Keratinocyte (primary cell): ENCODE data around the gene GCHFR. TPM values are rescaled to one million over a fixed set of nuclear protein-coding genes. Genes with fewer than 3 reads are reported as not detected.

Experiments used
- DNase-seq: peaks from one replicate; pipeline ENCODE4 v3.0.0-alpha.2; 2011; ENCODE audit warnings: low read depth, missing footprints, low spot score
- FAIRE-seq: peaks from 2 replicates; lab custom pipeline; 2011; peaks lifted over from hg19 to GRCh38; lab: Jason Lieb, UNC
- H2AFZ ChIP-seq: 2 replicates; pipeline ENCODE4 v1.6.0; 2012; ENCODE audit warnings: low read length, control low read depth, inconsistent platforms; ENCODE audit not compliant: control insufficient read depth
- H3K27ac ChIP-seq: 2 replicates; pipeline ENCODE4 v1.5.1; 2011; ENCODE audit warnings: low read length; ENCODE audit not compliant: control insufficient read depth, insufficient read depth
- H3K27me3 ChIP-seq: 3 replicates; pipeline ENCODE4 v1.6.0; 2011; ENCODE audit warnings: low read length; ENCODE audit not compliant: control insufficient read depth, insufficient read depth; ENCODE audit errors: extremely low read depth
- H3K36me3 ChIP-seq, 2 experiments: 2 replicates in 1 of 2; 3 replicates in 1 of 2; pipeline ENCODE4 v1.5.1; 2011; ENCODE audit warnings: low read length in 2 of 2, mild to moderate bottlenecking in 1 of 2; ENCODE audit not compliant: control insufficient read depth in 2 of 2, insufficient read depth in 2 of 2; ENCODE audit errors: extremely low read depth in 1 of 2
- H3K4me1 ChIP-seq: 3 replicates; pipeline ENCODE4 v1.5.1; 2011; ENCODE audit warnings: low read length; ENCODE audit not compliant: control insufficient read depth, insufficient read depth; ENCODE audit errors: extremely low read depth
- H3K4me2 ChIP-seq: 3 replicates; pipeline ENCODE4 v1.6.0; 2011; ENCODE audit warnings: low read depth, low read length; ENCODE audit not compliant: control insufficient read depth, insufficient read depth; ENCODE audit errors: extremely low read depth
- H3K4me3 ChIP-seq, 3 experiments: fragments of 200-600 bp in 1 of 3; sonication (generic) in 1 of 3; 2 replicates in 2 of 3; 3 replicates in 1 of 3; pipeline ENCODE4 v1.5.1; 2011 to 2016; ENCODE audit warnings: low read length in 3 of 3, mild to moderate bottlenecking in 3 of 3, control low read depth in 2 of 3, inconsistent platforms in 1 of 3, low read depth in 1 of 3, mixed read lengths in 1 of 3, mixed run types in 1 of 3, moderate library complexity in 1 of 3; ENCODE audit not compliant: control insufficient read depth in 2 of 3, insufficient read depth in 2 of 3; ENCODE audit errors: extremely low read depth in 1 of 3
- H3K79me2 ChIP-seq: 2 replicates; pipeline ENCODE4 v1.6.0; 2012; ENCODE audit warnings: low read length; ENCODE audit not compliant: control insufficient read depth, insufficient read depth
- H3K9ac ChIP-seq: 3 replicates; pipeline ENCODE4 v1.6.0; 2011; ENCODE audit warnings: low read length; ENCODE audit not compliant: control insufficient read depth, insufficient read depth; ENCODE audit errors: extremely low read depth
- H3K9me1 ChIP-seq: 3 replicates; pipeline ENCODE4 v1.6.0; 2011; ENCODE audit warnings: low read length; ENCODE audit not compliant: control insufficient read depth, insufficient read depth; ENCODE audit errors: extremely low read depth
- H3K9me3 ChIP-seq: 2 replicates; pipeline ENCODE4 v1.5.1; 2012; ENCODE audit warnings: low read depth, low read length; ENCODE audit not compliant: control insufficient read depth
- H4K20me1 ChIP-seq: 3 replicates; pipeline ENCODE4 v1.6.0; 2011; ENCODE audit warnings: low read length; ENCODE audit not compliant: control insufficient read depth, insufficient read depth; ENCODE audit errors: extremely low read depth
- EZH2 ChIP-seq: IDR thresholded peaks from one replicate; pipeline ENCODE4 v1.6.1; 2012; ENCODE audit warnings: inconsistent platforms, mild to moderate bottlenecking, low read length, moderate library complexity
- dilution Hi-C: fragments of 300-500 bp; cut with MboI; formaldehyde crosslinking; loops from one replicate; pipeline ENCODE4 v1.7.0; 2020; ENCODE audit warnings: low sequenced_read_pairs; ENCODE audit not compliant: extremely low pct_ligation_motif_present
- polyA plus RNA-seq, 5 experiments: library from polyadenylated mRNA; depleted of rRNA in 3 of 5; stranded (reverse) in 3 of 5; stranded (forward) in 1 of 5; unstranded in 1 of 5; fragments of >200 nt; gene quantifications; 1 replicate in 1 of 5; 2 replicates in 3 of 5; 3 replicates in 1 of 5; pipeline versions ENCODE4 v1.2.1 to v1.2.3, GENCODE V29; 2011 to 2012; ENCODE audit warnings: missing spikeins in 2 of 5, low read depth in 1 of 5, low replicate concordance in 1 of 5
- TF ChIP-seq, protein P1 (sequence below), 3 experiments: IDR thresholded peaks in 1 of 3; conservative IDR thresholded peaks in 1 of 3; optimal IDR thresholded peaks in 1 of 3; 2 replicates in 2 of 3; 3 replicates in 1 of 3; pipeline versions ENCODE3 to v1.5.1; 2011; ENCODE audit warnings: low read length in 3 of 3, mild to moderate bottlenecking in 3 of 3, moderate library complexity in 2 of 3, control low read depth in 1 of 3, inconsistent platforms in 1 of 3; ENCODE audit not compliant: insufficient read depth in 2 of 3; ENCODE audit errors: extremely low read depth in 1 of 3

Gene GCHFR
- polyA plus RNA-seq, 1 donor (not counting 4 experiments of a cell fraction or from before 2014, with no cell fraction given) = 2.7 TPM

- dilution Hi-C loops = loop anchor here (10.0 kb wide), 1 partner anchor 95 kb away; no protein-coding TSS in a partner anchor
- Histone ChIP-seq H3K27me3 (no peaks in the 10 kb centered on the region), H3K4me2 (no peak overlapping the region), H2AFZ (no peak overlapping the region), H4K20me1 (no peaks in the 10 kb centered on the region), H3K9me1 (peaks cover 2% of the 10 kb centered on the region), H3K27ac (no peak overlapping the region), H3K4me1 (peaks cover 63% of the 10 kb centered on the region), H3K9ac (no peak overlapping the region), H3K36me3 (peaks cover 2 to 3% of the 10 kb centered on the region in 2 experiments), H3K9me3 (no peaks in the 10 kb centered on the region), H3K4me3 (no peak overlapping the region), H3K79me2 (peaks cover 19% of the 10 kb centered on the region)
- FAIRE-seq = no peak
- TF ChIP-seq, protein P1, sequence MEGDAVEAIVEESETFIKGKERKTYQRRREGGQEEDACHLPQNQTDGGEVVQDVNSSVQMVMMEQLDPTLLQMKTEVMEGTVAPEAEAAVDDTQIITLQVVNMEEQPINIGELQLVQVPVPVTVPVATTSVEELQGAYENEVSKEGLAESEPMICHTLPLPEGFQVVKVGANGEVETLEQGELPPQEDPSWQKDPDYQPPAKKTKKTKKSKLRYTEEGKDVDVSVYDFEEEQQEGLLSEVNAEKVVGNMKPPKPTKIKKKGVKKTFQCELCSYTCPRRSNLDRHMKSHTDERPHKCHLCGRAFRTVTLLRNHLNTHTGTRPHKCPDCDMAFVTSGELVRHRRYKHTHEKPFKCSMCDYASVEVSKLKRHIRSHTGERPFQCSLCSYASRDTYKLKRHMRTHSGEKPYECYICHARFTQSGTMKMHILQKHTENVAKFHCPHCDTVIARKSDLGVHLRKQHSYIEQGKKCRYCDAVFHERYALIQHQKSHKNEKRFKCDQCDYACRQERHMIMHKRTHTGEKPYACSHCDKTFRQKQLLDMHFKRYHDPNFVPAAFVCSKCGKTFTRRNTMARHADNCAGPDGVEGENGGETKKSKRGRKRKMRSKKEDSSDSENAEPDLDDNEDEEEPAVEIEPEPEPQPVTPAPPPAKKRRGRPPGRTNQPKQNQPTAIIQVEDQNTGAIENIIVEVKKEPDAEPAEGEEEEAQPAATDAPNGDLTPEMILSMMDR (optimal IDR thresholded peaks at IDR 0.05 in 1 of 3, IDR thresholded peaks at IDR 0.05 in 1 of 3, conservative IDR thresholded peaks at IDR 0.05 in 1 of 3; ENCODE audit: extremely low read depth in 1 of 3, insufficient read depth in 2 of 3, low read length in 3 of 3) = no peak
- TF ChIP-seq EZH2 = no peak
- DNase-seq = no peak
These were observed 26.1 kb downstream of the GCHFR start for GRCh38 chr15:40789999-40790398.

DNA sequence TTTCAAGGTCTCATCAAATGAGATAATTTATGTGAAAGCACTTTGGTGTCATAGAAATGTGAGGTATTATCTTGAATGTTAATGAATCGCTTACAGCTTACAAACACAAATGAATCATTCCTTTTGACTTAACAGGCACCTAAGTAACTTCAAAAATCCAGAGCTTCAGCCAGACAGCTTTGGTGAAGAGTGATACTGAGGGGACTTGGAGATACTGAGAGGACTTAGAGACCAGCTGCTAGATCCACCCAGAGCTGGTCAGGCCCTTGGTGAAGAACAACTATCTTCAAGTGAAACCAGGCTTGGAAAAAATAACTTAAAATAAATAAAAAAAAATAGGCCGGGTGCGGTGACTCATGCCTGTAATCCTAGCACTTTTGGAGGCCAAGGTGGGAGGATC is 26.9 kb downstream of the GCHFR start:
- H3K9me3 ChIP-seq = no peaks in the 10 kb centered on the region
- H3K36me3 ChIP-seq = peaks cover 2 to 3% of the 10 kb centered on the region in 2 experiments
- H3K27ac ChIP-seq = peak overlapping the region; percentile 65
- no peaks in the 10 kb centered on the region for H3K27me3 ChIP-seq
- peaks cover 2% of the 10 kb centered on the region for H3K9me1 ChIP-seq
- no peaks in the 10 kb centered on the region for H4K20me1 ChIP-seq
- dilution Hi-C loops = no loop called here
- DNase-seq (no peak), FAIRE-seq (no peak)
- H3K4me3 ChIP-seq = no peak overlapping the region
- peaks cover 58% of the 10 kb centered on the region for H3K4me1 ChIP-seq
- TF ChIP-seq EZH2 = no peak
- TF ChIP-seq, protein P1 (optimal IDR thresholded peaks at IDR 0.05 in 1 of 3, IDR thresholded peaks at IDR 0.05 in 1 of 3, conservative IDR thresholded peaks at IDR 0.05 in 1 of 3; ENCODE audit: extremely low read depth in 1 of 3, insufficient read depth in 2 of 3, low read length in 3 of 3) = no peak
- H3K4me2 ChIP-seq = peak overlapping the region; percentile 8
- H2AFZ ChIP-seq = no peak overlapping the region
- no peak overlapping the region for H3K9ac ChIP-seq
- H3K79me2 ChIP-seq = peaks cover 18% of the 10 kb centered on the region
